HepG2 (cell line): Measurements from ENCODE around the gene ERMARD. TPM values are rescaled to one million over a fixed set of nuclear protein-coding genes. Genes with fewer than 3 reads are reported as not detected.

Source experiments
- ATF6 ChIP-seq: sonication (generic); formaldehyde crosslinking; conservative IDR thresholded peaks from 2 replicates; pipeline ENCODE4 v1.4.0; 2020; ENCODE audit warnings: missing genetic modification reagents
- SALL2 ChIP-seq: sonication (generic); formaldehyde crosslinking; IDR thresholded peaks from 2 replicates; pipeline ENCODE4 v1.8.1; 2023; ENCODE audit warnings: mild to moderate bottlenecking, missing genetic modification reagents, inconsistent platforms
- TCF7 ChIP-seq: sonication (generic); IDR thresholded peaks from 2 replicates; pipeline ENCODE4 v1.6.1; 2016; ENCODE audit warnings: antibody characterized with exemption, low read depth
- TGIF2 ChIP-seq: IDR thresholded peaks from 2 replicates; pipeline ENCODE4 v1.6.1; 2016; ENCODE audit warnings: control low read depth, missing compliant biosample characterization
- THRA ChIP-seq: sonication (generic); formaldehyde crosslinking; IDR thresholded peaks from 2 replicates; pipeline ENCODE4 v1.4.0; 2020; ENCODE audit warnings: missing genetic modification reagents, borderline replicate concordance
- ZNF354B ChIP-seq: sonication (generic); formaldehyde crosslinking; IDR thresholded peaks from 2 replicates; pipeline ENCODE4 v1.8.0; 2022; ENCODE audit warnings: mild to moderate bottlenecking, missing genetic modification reagents
- ZNF513 ChIP-seq: sonication (generic); formaldehyde crosslinking; conservative IDR thresholded peaks from 2 replicates; pipeline ENCODE4 v1.5.0; 2020; ENCODE audit warnings: missing genetic modification reagents
- ZNF552 ChIP-seq: sonication (generic); formaldehyde crosslinking; IDR thresholded peaks from 2 replicates; pipeline ENCODE4 v1.9.0; 2022; ENCODE audit warnings: missing genetic modification reagents, mild to moderate bottlenecking, borderline replicate concordance
- ZNF614 ChIP-seq: IDR thresholded peaks from 2 replicates; pipeline ENCODE4 v1.6.1; 2018; ENCODE audit warnings: missing biosample characterization, missing genetic modification reagents, inconsistent platforms, borderline replicate concordance
- ZNF800 ChIP-seq: sonication (generic); formaldehyde crosslinking; IDR thresholded peaks from 2 replicates; pipeline ENCODE4 v1.4.0; 2020; ENCODE audit warnings: missing genetic modification reagents
- ZSCAN12 ChIP-seq: sonication (generic); formaldehyde crosslinking; IDR thresholded peaks from 2 replicates; pipeline ENCODE4 v1.9.0; 2021; ENCODE audit warnings: mild to moderate bottlenecking, missing genetic modification reagents
- polyA plus RNA-seq, 8 experiments: library from polyadenylated mRNA; depleted of rRNA in 3 of 8; stranded (reverse) in 7 of 8; unstranded in 1 of 8; fragments of >200 nt; fragmentation: Illumina TruSeq in 4 of 8; extraction: Trizol in 4 of 8; gene quantifications; 2 replicates each; pipeline versions ENCODE4 v1.2.1 to v1.2.3, GENCODE V29; 2011 to 2016; ENCODE audit warnings: low read depth in 4 of 8, missing spikeins in 1 of 8, mixed read lengths in 1 of 8; ENCODE audit not compliant: insufficient read depth in 1 of 8
- total RNA-seq, 5 experiments: library from RNA; depleted of rRNA; stranded (reverse); fragments of >200 nt; fragmentation: Illumina TruSeq; extraction: Trizol; gene quantifications; 2 replicates each; pipeline ENCODE4 v1.2.3, GENCODE V29; 2016; ENCODE audit warnings: low read depth in 1 of 5
- TF ChIP-seq, protein P1 (sequence below): sonication (generic); formaldehyde crosslinking; IDR thresholded peaks from 2 replicates; pipeline ENCODE4 v1.5.0; 2020; ENCODE audit warnings: missing genetic modification reagents, mild to moderate bottlenecking, borderline replicate concordance
- TF ChIP-seq, protein P2 (sequence below): sonication (generic); formaldehyde crosslinking; IDR thresholded peaks from 2 replicates; pipeline ENCODE4 v1.4.0; 2020; ENCODE audit warnings: mild to moderate bottlenecking, low read depth, missing genetic modification reagents
- TF ChIP-seq, protein P3 (sequence below): IDR thresholded peaks from 2 replicates; pipeline ENCODE4 v1.6.1; 2016
- TF ChIP-seq, protein P4 (sequence below): sonication (generic); formaldehyde crosslinking; IDR thresholded peaks from 2 replicates; pipeline ENCODE4; 2020; ENCODE audit warnings: missing genetic modification reagents, mild to moderate bottlenecking, borderline replicate concordance

Gene ERMARD
- total and polyA plus RNA-seq, 2 of the 13 experiments (the other 11 are each of a cell fraction or from before 2014, with no cell fraction given) = 8.8 to 10.7 TPM

GRCh38 chr6:169724494-169725124, 26.8 kb upstream of the ERMARD start, which contains the start of gene PHF10 (continued):
- TF ChIP-seq, protein P1, sequence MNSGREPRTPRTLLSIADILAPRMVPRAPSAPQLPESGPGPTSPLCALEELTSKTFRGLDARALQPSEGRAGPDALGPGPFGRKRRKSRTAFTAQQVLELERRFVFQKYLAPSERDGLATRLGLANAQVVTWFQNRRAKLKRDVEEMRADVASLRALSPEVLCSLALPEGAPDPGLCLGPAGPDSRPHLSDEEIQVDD (CRISPR knock-in tag) = peak; percentile 75; the same call in 1 of the 2 replicates
- TF ChIP-seq, protein P2, sequence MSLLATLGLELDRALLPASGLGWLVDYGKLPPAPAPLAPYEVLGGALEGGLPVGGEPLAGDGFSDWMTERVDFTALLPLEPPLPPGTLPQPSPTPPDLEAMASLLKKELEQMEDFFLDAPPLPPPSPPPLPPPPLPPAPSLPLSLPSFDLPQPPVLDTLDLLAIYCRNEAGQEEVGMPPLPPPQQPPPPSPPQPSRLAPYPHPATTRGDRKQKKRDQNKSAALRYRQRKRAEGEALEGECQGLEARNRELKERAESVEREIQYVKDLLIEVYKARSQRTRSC (CRISPR knock-in tag) = no peak; the same call in 1 of the 2 replicates
- TF ChIP-seq TCF7 = no peak
- peak; percentile 90 for TF ChIP-seq ZNF552 (CRISPR knock-in tag)
- TF ChIP-seq ZNF354B (CRISPR knock-in tag) = no peak
- peak; percentile 72; the same call in 1 of the 2 replicates for TF ChIP-seq SALL2 (CRISPR knock-in tag)
- 0 out of 2 replicates have a peak, but pooled peaks have one; percentile 87 for TF ChIP-seq ATF6 (CRISPR knock-in tag)
- no peak for TF ChIP-seq ZSCAN12 (CRISPR knock-in tag)
- no peak for TF ChIP-seq ZNF614
- no peak for TF ChIP-seq TGIF2 (CRISPR knock-in tag)
- TF ChIP-seq ZNF513 (CRISPR knock-in tag) = no peak
- 0 out of 2 replicates have a peak, but pooled peaks have one; percentile 13 for TF ChIP-seq ZNF800 (CRISPR knock-in tag)
- TF ChIP-seq, protein P3, sequence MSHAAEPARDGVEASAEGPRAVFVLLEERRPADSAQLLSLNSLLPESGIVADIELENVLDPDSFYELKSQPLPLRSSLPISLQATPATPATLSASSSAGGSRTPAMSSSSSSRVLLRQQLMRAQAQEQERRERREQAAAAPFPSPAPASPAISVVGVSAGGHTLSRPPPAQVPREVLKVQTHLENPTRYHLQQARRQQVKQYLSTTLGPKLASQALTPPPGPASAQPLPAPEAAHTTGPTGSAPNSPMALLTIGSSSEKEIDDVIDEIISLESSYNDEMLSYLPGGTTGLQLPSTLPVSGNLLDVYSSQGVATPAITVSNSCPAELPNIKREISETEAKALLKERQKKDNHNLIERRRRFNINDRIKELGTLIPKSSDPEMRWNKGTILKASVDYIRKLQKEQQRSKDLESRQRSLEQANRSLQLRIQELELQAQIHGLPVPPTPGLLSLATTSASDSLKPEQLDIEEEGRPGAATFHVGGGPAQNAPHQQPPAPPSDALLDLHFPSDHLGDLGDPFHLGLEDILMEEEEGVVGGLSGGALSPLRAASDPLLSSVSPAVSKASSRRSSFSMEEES (CRISPR knock-in tag) = no peak; the same call in 1 of the 2 replicates
- TF ChIP-seq, protein P4, sequence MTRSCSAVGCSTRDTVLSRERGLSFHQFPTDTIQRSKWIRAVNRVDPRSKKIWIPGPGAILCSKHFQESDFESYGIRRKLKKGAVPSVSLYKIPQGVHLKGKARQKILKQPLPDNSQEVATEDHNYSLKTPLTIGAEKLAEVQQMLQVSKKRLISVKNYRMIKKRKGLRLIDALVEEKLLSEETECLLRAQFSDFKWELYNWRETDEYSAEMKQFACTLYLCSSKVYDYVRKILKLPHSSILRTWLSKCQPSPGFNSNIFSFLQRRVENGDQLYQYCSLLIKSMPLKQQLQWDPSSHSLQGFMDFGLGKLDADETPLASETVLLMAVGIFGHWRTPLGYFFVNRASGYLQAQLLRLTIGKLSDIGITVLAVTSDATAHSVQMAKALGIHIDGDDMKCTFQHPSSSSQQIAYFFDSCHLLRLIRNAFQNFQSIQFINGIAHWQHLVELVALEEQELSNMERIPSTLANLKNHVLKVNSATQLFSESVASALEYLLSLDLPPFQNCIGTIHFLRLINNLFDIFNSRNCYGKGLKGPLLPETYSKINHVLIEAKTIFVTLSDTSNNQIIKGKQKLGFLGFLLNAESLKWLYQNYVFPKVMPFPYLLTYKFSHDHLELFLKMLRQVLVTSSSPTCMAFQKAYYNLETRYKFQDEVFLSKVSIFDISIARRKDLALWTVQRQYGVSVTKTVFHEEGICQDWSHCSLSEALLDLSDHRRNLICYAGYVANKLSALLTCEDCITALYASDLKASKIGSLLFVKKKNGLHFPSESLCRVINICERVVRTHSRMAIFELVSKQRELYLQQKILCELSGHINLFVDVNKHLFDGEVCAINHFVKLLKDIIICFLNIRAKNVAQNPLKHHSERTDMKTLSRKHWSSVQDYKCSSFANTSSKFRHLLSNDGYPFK (CRISPR knock-in tag) = no peak; the same call in 1 of the 2 replicates
- no peak; the same call in 1 of the 2 replicates for TF ChIP-seq THRA
